Smooth muscle cell (in vitro differentiated cells): Measurements from ENCODE around the gene TMEM161B. TPM values are rescaled to one million over a fixed set of nuclear protein-coding genes. Genes with fewer than 3 reads are reported as not detected.
A peak's percentile ranks its signal among the peaks of the same experiment; 100 is the strongest.
"Not testable (repeated sequence)": the region's sequence is repeated elsewhere in the genome, so short reads cannot be mapped to it uniquely, and the experiment has no call there.

Experiments
- DNase-seq: peaks from one replicate; lab custom pipeline; 2025; ENCODE audit not compliant: unreplicated experiment; lab: John Stamatoyannopoulos, UW
- H2AFZ ChIP-seq: fragments of 200-600 bp; sonication (generic); 2 replicates; pipeline ENCODE4 v1.6.0; 2016; ENCODE audit warnings: antibody characterized with exemption, low read depth, mild to moderate bottlenecking
- H3F3A ChIP-seq: fragments of 200-600 bp; sonication (generic); 2 replicates; pipeline ENCODE4 v1.6.0; 2017; ENCODE audit warnings: antibody characterized with exemption, low read depth
- H3K27ac ChIP-seq: fragments of 200-600 bp; sonication (generic); 2 replicates; pipeline ENCODE4 v1.5.1; 2016; ENCODE audit warnings: low read depth, mild to moderate bottlenecking
- H3K27me3 ChIP-seq: fragments of 200-600 bp; sonication (generic); 2 replicates; pipeline ENCODE4 v1.6.1; 2016; ENCODE audit warnings: low read depth, mild to moderate bottlenecking
- H3K36me3 ChIP-seq: fragments of 200-600 bp; sonication (generic); 2 replicates; pipeline ENCODE4 v1.5.1; 2016; ENCODE audit warnings: low read depth
- H3K4me1 ChIP-seq: fragments of 200-600 bp; sonication (generic); 2 replicates; pipeline ENCODE4 v1.5.1; 2016; ENCODE audit warnings: low read depth
- H3K4me2 ChIP-seq: fragments of 200-600 bp; sonication (generic); 2 replicates; pipeline ENCODE4 v1.6.0; 2016; ENCODE audit warnings: mild to moderate bottlenecking
- H3K4me3 ChIP-seq: fragments of 200-600 bp; sonication (generic); 2 replicates; pipeline ENCODE4 v1.5.1; 2016; ENCODE audit warnings: mild to moderate bottlenecking
- H3K79me2 ChIP-seq: fragments of 200-600 bp; sonication (generic); 2 replicates; pipeline ENCODE4 v1.6.0; 2016; ENCODE audit warnings: low read depth, mild to moderate bottlenecking
- H3K9ac ChIP-seq: fragments of 200-600 bp; sonication (generic); 2 replicates; pipeline ENCODE4 v1.6.0; 2016; ENCODE audit warnings: low read depth
- H3K9me3 ChIP-seq: fragments of 200-600 bp; sonication (generic); replicated peaks from 2 replicates; pipeline ENCODE4 v1.5.1; 2016; ENCODE audit warnings: low read depth
- H4K20me1 ChIP-seq: fragments of 200-600 bp; sonication (generic); 2 replicates; pipeline ENCODE4 v1.6.0; 2016; ENCODE audit warnings: low read depth
- WGBS: methylation state at CpG from one replicate; pipeline ENCODE4 v1.1.7; 2016; ENCODE audit warnings: low lambda C conversion rate; 5-methylcytosine and 5-hydroxymethylcytosine counted together
- polyA plus RNA-seq: library from polyadenylated mRNA; unstranded; fragments of >200 nt; fragmentation: Nextera tagmentation; extraction: Ambion mirVana; gene quantifications from 2 replicates; pipeline ENCODE4 v1.2.1, GENCODE V29; 2016
- total RNA-seq: library from RNA; depleted of rRNA; stranded (reverse); fragments of >200 nt; gene quantifications from 2 replicates; pipeline ENCODE4 v1.2.3, GENCODE V29; 2014
- TF ChIP-seq, protein P1 (sequence below): fragments of 200-600 bp; sonication (generic); IDR thresholded peaks from 2 replicates; pipeline ENCODE4 v1.5.1; 2017; ENCODE audit warnings: borderline replicate concordance, mild to moderate bottlenecking, antibody characterized with exemption; ENCODE audit not compliant: insufficient read depth, poor library complexity, severe bottlenecking

Gene TMEM161B
- total and polyA plus RNA-seq, 2 experiments from 2014 or later, result 6.3 to 19.4 TPM

DNA sequence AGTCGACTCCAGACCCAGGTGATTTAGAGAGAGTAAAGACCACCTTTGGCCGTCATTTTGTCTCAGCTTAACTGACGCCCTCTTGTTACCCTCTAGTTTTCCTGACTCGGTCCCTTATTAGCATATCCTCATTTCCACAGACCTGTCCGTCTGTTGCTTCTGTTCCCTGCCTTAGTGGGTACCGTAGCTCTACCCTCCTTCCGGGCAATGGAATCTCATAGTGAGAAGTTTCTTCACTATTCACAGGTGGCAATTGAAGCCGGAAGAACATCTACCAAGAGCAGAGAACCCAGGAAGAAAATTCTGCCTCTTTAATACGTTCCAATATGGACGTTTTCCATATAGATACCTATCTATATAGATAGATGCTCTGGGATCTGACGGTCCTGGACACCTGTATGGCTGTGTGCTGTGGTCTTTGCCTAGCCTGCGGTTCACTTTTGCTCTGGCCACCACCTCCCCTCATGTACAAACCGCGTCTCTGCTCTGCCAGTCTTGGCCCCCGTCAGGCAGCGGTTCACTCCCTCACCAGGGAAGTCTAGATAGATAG is 652 bp upstream of the TMEM161B start:
- H3K9me3 ChIP-seq, result no peaks in the 10 kb centered on the region
- no peaks in the 10 kb centered on the region for H3K36me3 ChIP-seq
- H3K79me2 ChIP-seq, result peaks cover 44% of the 10 kb centered on the region
- 3% methylated on average over 15 of the region's 16 CpGs for WGBS
- no peak overlapping the region for H3K27ac ChIP-seq
- DNase-seq, result no peak
- TF ChIP-seq, protein P1, sequence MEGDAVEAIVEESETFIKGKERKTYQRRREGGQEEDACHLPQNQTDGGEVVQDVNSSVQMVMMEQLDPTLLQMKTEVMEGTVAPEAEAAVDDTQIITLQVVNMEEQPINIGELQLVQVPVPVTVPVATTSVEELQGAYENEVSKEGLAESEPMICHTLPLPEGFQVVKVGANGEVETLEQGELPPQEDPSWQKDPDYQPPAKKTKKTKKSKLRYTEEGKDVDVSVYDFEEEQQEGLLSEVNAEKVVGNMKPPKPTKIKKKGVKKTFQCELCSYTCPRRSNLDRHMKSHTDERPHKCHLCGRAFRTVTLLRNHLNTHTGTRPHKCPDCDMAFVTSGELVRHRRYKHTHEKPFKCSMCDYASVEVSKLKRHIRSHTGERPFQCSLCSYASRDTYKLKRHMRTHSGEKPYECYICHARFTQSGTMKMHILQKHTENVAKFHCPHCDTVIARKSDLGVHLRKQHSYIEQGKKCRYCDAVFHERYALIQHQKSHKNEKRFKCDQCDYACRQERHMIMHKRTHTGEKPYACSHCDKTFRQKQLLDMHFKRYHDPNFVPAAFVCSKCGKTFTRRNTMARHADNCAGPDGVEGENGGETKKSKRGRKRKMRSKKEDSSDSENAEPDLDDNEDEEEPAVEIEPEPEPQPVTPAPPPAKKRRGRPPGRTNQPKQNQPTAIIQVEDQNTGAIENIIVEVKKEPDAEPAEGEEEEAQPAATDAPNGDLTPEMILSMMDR, result no peak
- peak overlapping the region; percentile 99 for H3K4me2 ChIP-seq
- H3K9ac ChIP-seq, result peak overlapping the region; percentile 55
- peak overlapping the region; percentile 100 for H3K4me3 ChIP-seq
- no peaks in the 10 kb centered on the region for H3F3A ChIP-seq
- H3K4me1 ChIP-seq, result peaks cover 14% of the 10 kb centered on the region
- H2AFZ ChIP-seq, result peak overlapping the region; percentile 99
- no peaks in the 10 kb centered on the region for H3K27me3 ChIP-seq
- H4K20me1 ChIP-seq, result peaks cover 3% of the 10 kb centered on the region

DNA sequence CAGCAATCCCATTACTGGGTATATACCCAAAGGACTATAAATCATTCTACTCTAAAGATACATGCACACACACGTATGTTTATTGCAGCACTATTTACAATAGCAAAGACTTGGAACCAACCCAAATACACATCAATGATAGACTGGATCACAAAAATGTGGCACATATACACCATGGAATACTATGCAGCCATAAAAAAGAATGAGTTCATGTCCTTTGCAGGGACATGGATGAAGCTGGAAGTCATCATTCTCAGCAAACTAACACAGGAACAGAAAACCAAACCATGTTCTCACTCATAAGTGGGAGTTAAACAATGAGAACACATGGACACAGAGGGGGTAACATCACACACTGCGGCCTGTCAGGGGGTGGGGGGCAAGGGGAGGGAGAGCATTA is 4.1 kb downstream of the TMEM161B start:
- H3K9me3 ChIP-seq, H3K4me3 ChIP-seq, H3K9ac ChIP-seq, H3K4me2 ChIP-seq, H3F3A ChIP-seq, H3K27ac ChIP-seq, H2AFZ ChIP-seq, H3K27me3 ChIP-seq, H3K36me3 ChIP-seq, H3K4me1 ChIP-seq, DNase-seq: not testable (repeated sequence)
- H4K20me1 ChIP-seq, result peaks cover 49% of the 10 kb centered on the region
- peaks cover 78% of the 10 kb centered on the region for H3K79me2 ChIP-seq
- WGBS, result 100% methylated on average over 2 of the region's 2 CpGs

DNA sequence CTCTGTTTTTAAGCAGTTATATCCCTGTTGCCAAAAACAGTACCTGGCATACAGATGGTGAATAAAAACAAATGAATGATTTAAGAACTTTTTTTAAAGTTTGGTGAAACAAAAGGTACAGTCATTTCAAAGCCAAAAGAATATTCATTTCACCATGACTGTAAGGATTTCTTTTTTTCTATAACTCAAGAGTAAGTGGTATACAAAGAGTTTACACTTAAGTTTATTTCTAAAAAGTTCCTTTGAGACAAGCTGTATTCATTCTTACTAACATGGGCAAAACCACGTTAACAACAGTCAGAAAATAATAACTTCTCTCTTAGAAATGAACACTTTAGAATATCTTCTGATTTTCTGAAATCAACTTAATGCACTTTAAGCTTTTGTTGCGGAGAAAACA is 5.3 kb downstream of the TMEM161B start:
- WGBS, result 92% methylated on average over 2 of the region's 2 CpGs
- H3K4me3 ChIP-seq, result no peak overlapping the region
- TF ChIP-seq, protein P1, result no peak
- no peak overlapping the region for H2AFZ ChIP-seq
- peaks cover 6% of the 10 kb centered on the region for H3K4me1 ChIP-seq
- H3F3A ChIP-seq, result no peaks in the 10 kb centered on the region
- H3K27ac ChIP-seq, result no peak overlapping the region
- H3K36me3 ChIP-seq, result no peaks in the 10 kb centered on the region
- peaks cover 61% of the 10 kb centered on the region for H4K20me1 ChIP-seq
- H3K4me2 ChIP-seq, result no peak overlapping the region
- no peak overlapping the region for H3K9ac ChIP-seq
- no peak for DNase-seq
- no peaks in the 10 kb centered on the region for H3K9me3 ChIP-seq
- no peaks in the 10 kb centered on the region for H3K27me3 ChIP-seq
- peaks cover 87% of the 10 kb centered on the region for H3K79me2 ChIP-seq

DNA sequence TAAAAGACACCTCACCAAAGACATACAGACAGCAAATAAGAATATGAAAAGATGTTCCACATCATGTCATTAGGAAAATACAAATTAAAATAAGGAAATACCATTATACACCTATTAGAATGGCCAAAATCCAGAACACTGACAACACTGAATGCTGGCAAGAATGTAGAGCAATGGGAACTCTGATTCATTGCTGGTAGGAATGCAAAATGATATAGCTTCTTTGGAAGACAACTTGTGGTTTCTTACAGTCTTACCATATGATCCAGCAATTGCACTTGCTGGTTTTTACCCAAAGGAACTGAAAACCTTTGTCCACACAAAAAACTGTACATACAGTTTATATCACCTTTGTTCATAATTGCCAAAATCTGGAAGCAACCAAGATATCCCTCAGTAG is 6.5 kb downstream of the TMEM161B start:
- H3F3A ChIP-seq, result no peaks in the 10 kb centered on the region
- DNase-seq, result no peak
- H3K27me3 ChIP-seq, result no peaks in the 10 kb centered on the region
- H3K9me3 ChIP-seq, result no peaks in the 10 kb centered on the region
- H3K4me2 ChIP-seq, result no peak overlapping the region
- H2AFZ ChIP-seq, result no peak overlapping the region
- H3K79me2 ChIP-seq, result peaks cover 91% of the 10 kb centered on the region
- TF ChIP-seq, protein P1, result no peak
- H4K20me1 ChIP-seq, result peaks cover 73% of the 10 kb centered on the region
- H3K9ac ChIP-seq, result no peak overlapping the region
- H3K4me3 ChIP-seq, result no peak overlapping the region
- H3K27ac ChIP-seq, result no peak overlapping the region
- H3K36me3 ChIP-seq, result no peaks in the 10 kb centered on the region
- no peaks in the 10 kb centered on the region for H3K4me1 ChIP-seq
